Measurements from ENCODE around the gene POM121C.
"Not testable (repeated sequence)": the region's sequence is repeated elsewhere in the genome, so short reads cannot be mapped to it uniquely, and the experiment has no call there.

Gene POM121C

DNA sequence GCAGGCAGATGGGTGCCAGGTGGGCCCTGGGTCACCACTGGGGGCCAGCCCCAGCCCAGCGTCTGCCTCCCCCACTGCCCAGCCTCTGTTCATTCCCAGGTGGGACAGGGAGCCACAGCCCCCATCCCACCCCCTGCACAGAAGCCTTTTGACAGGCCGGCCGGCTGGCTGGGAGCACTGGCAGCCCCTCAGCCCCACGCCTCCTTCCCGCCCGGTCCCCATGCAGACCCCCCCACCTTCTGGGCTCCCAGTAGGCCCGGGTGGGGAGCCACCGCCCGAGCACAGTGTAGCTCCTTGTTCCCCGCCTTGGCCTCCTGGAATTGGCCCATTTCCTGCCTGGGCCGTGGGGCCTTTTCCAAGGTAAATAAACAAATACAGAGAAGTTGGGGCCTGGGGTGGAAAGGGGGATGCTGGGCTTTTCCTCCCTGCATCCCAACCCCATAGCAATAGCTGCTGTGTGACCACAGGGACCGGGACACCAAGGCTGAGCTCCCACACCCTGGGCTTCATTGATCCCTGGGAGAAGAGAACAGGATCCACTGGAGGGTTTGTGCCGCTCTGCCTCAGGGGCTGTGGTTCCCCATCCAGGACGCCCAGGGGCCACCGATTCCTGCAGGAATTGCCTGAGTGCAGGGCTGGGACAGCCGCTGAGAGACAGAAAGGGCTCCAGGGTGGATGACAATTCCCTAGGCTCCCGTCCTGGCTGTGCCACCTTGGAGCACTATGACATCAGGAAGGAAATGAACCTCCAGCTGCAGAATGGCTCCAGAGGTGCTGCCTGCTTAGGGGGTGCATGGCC, 111.4 kb downstream of the POM121C start:
- not testable (repeated sequence) for DNase-seq

DNA sequence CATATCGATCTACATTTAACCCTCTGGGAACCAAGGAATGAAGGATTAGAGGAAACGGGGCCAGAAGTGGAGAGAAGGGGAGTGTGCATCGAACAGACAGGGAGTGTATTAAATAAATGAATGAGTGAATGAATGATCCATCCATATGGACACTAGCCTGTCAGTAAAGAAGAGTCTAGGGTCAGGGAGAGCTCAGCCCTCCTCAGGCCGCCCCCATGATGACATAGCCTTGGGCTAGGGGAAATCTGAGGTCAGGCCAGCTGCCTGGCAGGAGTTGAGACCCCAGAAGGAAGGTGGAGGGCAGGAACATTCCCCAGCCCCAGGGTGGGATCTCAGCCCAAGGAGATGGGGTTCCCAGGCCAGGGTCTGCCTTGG, 112.0 kb downstream of the POM121C start:
- DNase-seq: not testable (repeated sequence)

DNA sequence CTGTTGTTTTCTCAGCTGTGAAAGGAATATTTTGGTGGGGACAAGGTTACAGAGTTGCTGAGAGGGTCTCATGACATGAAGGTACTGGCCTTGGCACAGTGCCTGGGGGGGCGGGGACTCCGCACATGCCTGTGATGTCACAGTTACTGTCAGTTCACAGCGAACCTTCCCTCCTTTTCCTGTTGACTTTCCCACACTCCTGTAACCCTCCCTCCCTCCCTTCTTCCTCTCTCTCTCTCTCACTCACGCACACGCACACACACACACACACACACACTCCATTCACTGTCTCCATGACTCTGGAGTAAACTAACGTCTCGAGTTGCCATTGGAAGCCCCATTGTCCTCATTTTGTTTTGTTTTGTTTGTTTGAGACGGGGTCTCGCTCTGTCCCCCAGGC, 118.8 kb downstream of the POM121C start:
- DNase-seq: not testable (repeated sequence)

Data from NK-92 treated with Interleukin-12 subunit alpha and Interleukin-12 subunit beta, amount 100 ng/mL, for 24 hours (cell line).